Measurements from ENCODE around the gene CAMSAP1. TPM values are rescaled to one million over a fixed set of nuclear protein-coding genes. Genes with fewer than 3 reads are reported as not detected.

Gene CAMSAP1
- total and polyA plus RNA-seq, 2 donors (not counting 1 experiment from before 2014, with no cell fraction given): 6.6 to 31.0 TPM

GRCh38 chr9:135929656-135930445 lies 22.5 kb upstream of the CAMSAP1 start:
- H3K9me3 ChIP-seq (ENCODE audit: control extremely low read depth in 1 of 3, control insufficient read depth in 2 of 3, insufficient read depth in 1 of 3, low read length in 2 of 3): no peaks in the 10 kb centered on the region
- no peak overlapping the region for H3K4me3 ChIP-seq (ENCODE audit: control extremely low read depth in 1 of 5, extremely low read depth in 1 of 5, insufficient read depth in 1 of 5, low read depth in 2 of 5, low read length in 4 of 5)
- 96% methylated on average over 21 of the region's 21 CpGs for WGBS (ENCODE audit: insufficient coverage)
- ATAC-seq (ENCODE audit: low read depth) (no peak), DNase-seq (no peak)
- CTCF ChIA-PET: no interaction called here
- TF ChIP-seq, protein P1, sequence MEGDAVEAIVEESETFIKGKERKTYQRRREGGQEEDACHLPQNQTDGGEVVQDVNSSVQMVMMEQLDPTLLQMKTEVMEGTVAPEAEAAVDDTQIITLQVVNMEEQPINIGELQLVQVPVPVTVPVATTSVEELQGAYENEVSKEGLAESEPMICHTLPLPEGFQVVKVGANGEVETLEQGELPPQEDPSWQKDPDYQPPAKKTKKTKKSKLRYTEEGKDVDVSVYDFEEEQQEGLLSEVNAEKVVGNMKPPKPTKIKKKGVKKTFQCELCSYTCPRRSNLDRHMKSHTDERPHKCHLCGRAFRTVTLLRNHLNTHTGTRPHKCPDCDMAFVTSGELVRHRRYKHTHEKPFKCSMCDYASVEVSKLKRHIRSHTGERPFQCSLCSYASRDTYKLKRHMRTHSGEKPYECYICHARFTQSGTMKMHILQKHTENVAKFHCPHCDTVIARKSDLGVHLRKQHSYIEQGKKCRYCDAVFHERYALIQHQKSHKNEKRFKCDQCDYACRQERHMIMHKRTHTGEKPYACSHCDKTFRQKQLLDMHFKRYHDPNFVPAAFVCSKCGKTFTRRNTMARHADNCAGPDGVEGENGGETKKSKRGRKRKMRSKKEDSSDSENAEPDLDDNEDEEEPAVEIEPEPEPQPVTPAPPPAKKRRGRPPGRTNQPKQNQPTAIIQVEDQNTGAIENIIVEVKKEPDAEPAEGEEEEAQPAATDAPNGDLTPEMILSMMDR (IDR thresholded peaks at IDR 0.05): no peak
- TF ChIP-seq EZH2 (IDR thresholded peaks at IDR 0.05; ENCODE audit: borderline replicate concordance, insufficient read depth, low read depth, low read length, poor library complexity, severe bottlenecking): no peak
- H3K4me3 Mint-ChIP-seq: no peak overlapping the region
- H3K4me1 Mint-ChIP-seq: no peaks in the 10 kb centered on the region
- intact Hi-C loops (cut with micrococcal nuclease): no loop called here
- H3K27ac Mint-ChIP-seq: no peak overlapping the region
- no peaks in the 10 kb centered on the region for H4K20me1 ChIP-seq (ENCODE audit: control insufficient read depth, insufficient read depth, low read length, poor library complexity, severe bottlenecking)
- no peaks in the 10 kb centered on the region for H3K79me2 ChIP-seq (ENCODE audit: control insufficient read depth, insufficient read depth, low read length)
- POLR2A ChIA-PET: no interaction called here
- no peak overlapping the region for H3K27ac ChIP-seq (ENCODE audit: low read length in 2 of 2)
- no peaks in the 10 kb centered on the region for H3K4me1 ChIP-seq (ENCODE audit: control insufficient read depth in 2 of 2, insufficient read depth in 2 of 2, low read length in 2 of 2)
- H3K9ac ChIP-seq (ENCODE audit: low read length): no peak overlapping the region
- H3K36me3 ChIP-seq (replicated peaks in 1 of 2; ENCODE audit: control extremely low read depth in 1 of 2, control insufficient read depth in 1 of 2, extremely low read depth in 1 of 2, insufficient read depth in 2 of 2, low read length in 1 of 2): peaks cover 0 to 24% of the 10 kb centered on the region in 2 experiments
- no peaks in the 10 kb centered on the region for H3K27me3 Mint-ChIP-seq
- H3K27me3 ChIP-seq (replicated peaks in 1 of 4; ENCODE audit: control extremely low read depth in 1 of 4, control insufficient read depth in 3 of 4, insufficient read depth in 4 of 4, low read length in 3 of 4): no peaks in the 10 kb centered on the region
- no peaks in the 10 kb centered on the region for H3K9me3 Mint-ChIP-seq (ENCODE audit: insufficient read depth)
- H3K4me2 ChIP-seq (replicated peaks; ENCODE audit: low read depth, low read length, poor library complexity, severe bottlenecking): no peak overlapping the region
- H2AFZ ChIP-seq (ENCODE audit: insufficient read depth, low read depth, low read length, poor library complexity, severe bottlenecking): no peak overlapping the region
